Measurements from ENCODE around the gene ALDH1A2.
"Not testable (repeated sequence)": the region's sequence is repeated elsewhere in the genome, so short reads cannot be mapped to it uniquely, and the experiment has no call there.

The ALDH1A2 gene

DNA sequence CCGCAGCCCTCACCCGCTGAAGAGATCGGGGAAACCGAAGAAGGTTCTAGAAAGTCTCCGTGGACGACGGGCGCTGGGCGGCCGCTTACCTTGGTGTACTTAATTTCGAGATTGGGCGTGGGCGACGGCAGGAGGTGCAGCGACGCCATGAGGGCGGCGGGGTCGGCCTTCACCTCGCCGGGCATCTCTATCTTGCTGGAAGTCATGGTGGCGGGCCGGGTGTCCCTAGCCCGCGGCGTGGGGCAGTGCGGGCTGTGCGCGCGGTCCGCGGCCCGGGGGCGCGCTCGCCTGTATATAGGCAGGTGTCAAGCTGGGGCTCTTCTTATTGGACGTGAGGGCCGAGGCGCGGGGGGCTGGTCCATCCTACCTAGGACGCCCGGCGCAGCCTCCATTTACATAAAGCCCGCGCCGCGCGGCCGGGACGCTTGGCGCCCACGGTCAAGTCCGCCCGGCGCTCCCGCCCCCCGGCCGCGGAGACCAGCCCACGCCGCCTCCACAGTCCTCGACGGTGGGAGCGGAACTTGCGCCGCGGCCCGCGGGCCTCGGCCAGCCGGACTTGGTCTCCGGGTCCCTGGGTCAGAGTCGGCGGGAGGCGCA, at the start of gene ALDH1A2:
Gene ALDH1A2 (minus strand): TSS at position 267 of the 597 bp plus-strand sequence. CDS start 61 bp downstream, at position 206.
- Histone ChIP-seq H3K27me3 (ENCODE audit: low read depth, low read length) (peaks cover 14% of the 10 kb centered on the region), H3K9ac (ENCODE audit: low read length) (no peak within 1 kb of the TSS), H4K20me1 (ENCODE audit: insufficient read depth, low read length) (no peaks in the 10 kb centered on the region), H3K27ac (ENCODE audit: low read length) (no peak within 1 kb of the TSS), H3K4me2 (ENCODE audit: low read length) (no peak within 1 kb of the TSS), H3K4me3 (ENCODE audit: low read length) (no peak within 1 kb of the TSS), H3K79me2 (ENCODE audit: low read length) (no peaks in the 10 kb centered on the region), H3K36me3 (replicated peaks; ENCODE audit: low read depth, low read length) (no peaks in the 10 kb centered on the region), H3K9me3 (ENCODE audit: insufficient read depth, low read length) (no peaks in the 10 kb centered on the region), H2AFZ (ENCODE audit: low read depth, low read length) (no peak within 1 kb of the TSS), H3K4me1 (ENCODE audit: low read length) (no peaks in the 10 kb centered on the region)
- TF ChIP-seq EZH2phosphoT487 (IDR thresholded peaks at IDR 0.05; ENCODE audit: low read depth): no peak
- TF ChIP-seq, protein P1, sequence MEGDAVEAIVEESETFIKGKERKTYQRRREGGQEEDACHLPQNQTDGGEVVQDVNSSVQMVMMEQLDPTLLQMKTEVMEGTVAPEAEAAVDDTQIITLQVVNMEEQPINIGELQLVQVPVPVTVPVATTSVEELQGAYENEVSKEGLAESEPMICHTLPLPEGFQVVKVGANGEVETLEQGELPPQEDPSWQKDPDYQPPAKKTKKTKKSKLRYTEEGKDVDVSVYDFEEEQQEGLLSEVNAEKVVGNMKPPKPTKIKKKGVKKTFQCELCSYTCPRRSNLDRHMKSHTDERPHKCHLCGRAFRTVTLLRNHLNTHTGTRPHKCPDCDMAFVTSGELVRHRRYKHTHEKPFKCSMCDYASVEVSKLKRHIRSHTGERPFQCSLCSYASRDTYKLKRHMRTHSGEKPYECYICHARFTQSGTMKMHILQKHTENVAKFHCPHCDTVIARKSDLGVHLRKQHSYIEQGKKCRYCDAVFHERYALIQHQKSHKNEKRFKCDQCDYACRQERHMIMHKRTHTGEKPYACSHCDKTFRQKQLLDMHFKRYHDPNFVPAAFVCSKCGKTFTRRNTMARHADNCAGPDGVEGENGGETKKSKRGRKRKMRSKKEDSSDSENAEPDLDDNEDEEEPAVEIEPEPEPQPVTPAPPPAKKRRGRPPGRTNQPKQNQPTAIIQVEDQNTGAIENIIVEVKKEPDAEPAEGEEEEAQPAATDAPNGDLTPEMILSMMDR (IDR thresholded peaks at IDR 0.05; ENCODE audit: low read depth, low read length): no peak

DNA sequence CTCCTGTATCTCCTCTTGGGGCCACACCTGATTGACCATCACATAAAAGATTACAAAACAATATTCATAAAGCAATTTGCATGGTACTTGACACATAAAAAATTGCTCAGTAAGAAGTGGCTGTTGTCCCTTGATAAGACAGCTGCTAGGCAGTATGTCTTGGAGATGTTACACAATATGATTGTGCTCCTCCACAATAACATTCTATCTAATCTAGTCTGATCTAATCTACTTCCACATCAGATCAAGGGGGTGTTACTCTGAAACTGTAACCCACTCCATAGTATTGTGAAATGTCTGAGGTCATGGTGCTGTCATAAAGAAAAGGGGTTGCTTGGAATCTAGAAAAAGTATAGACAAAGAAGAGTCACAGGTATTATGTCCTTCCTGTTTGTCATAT, 49.3 kb upstream of the ALDH1A2 start:
- Histone ChIP-seq H3K9me3 (ENCODE audit: insufficient read depth, low read length) (no peaks in the 10 kb centered on the region), H3K27ac (ENCODE audit: low read length) (no peak overlapping the region), H3K4me1 (ENCODE audit: low read length) (no peaks in the 10 kb centered on the region), H4K20me1 (ENCODE audit: insufficient read depth, low read length) (no peaks in the 10 kb centered on the region), H3K4me3 (ENCODE audit: low read length) (no peak overlapping the region), H3K4me2 (ENCODE audit: low read length) (no peak overlapping the region), H3K36me3 (replicated peaks; ENCODE audit: low read depth, low read length) (no peaks in the 10 kb centered on the region), H3K27me3 (ENCODE audit: low read depth, low read length) (peaks cover 4% of the 10 kb centered on the region), H2AFZ (ENCODE audit: low read depth, low read length) (no peak overlapping the region), H3K79me2 (ENCODE audit: low read length) (no peaks in the 10 kb centered on the region), H3K9ac (ENCODE audit: low read length) (no peak overlapping the region)
- TF ChIP-seq EZH2phosphoT487 (IDR thresholded peaks at IDR 0.05; ENCODE audit: low read depth): no peak
- TF ChIP-seq, protein P1 (IDR thresholded peaks at IDR 0.05; ENCODE audit: low read depth, low read length): no peak

DNA sequence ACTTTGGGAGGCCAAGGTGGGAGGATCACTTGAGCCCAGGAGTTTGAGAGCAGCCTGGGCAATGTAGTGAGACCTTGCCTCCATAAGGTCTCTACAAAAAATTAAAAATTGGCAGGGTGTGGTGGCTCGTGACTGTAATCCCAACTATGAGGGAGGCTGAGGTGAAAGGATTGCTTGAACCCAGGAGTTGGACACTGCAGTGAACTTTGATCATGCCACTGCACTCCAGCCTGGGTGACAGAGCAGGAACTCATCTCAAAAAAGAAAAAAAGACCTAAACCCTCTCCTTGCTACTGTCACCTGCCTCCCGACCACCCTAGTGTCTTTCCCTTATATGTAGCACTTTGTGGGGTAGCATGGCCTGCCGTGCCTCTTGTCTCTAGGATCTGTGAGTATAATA, 48.9 kb upstream of the ALDH1A2 start:
- no peaks in the 10 kb centered on the region for H3K4me1 ChIP-seq (ENCODE audit: low read length)
- no peak overlapping the region for H2AFZ ChIP-seq (ENCODE audit: low read depth, low read length)
- no peaks in the 10 kb centered on the region for H3K9me3 ChIP-seq (ENCODE audit: insufficient read depth, low read length)
- H3K27me3 ChIP-seq (ENCODE audit: low read depth, low read length): peaks cover 9% of the 10 kb centered on the region
- H3K36me3 ChIP-seq (replicated peaks; ENCODE audit: low read depth, low read length): no peaks in the 10 kb centered on the region
- no peaks in the 10 kb centered on the region for H3K79me2 ChIP-seq (ENCODE audit: low read length)
- no peaks in the 10 kb centered on the region for H4K20me1 ChIP-seq (ENCODE audit: insufficient read depth, low read length)
- H3K9ac ChIP-seq (ENCODE audit: low read length): no peak overlapping the region
- TF ChIP-seq, protein P1 (IDR thresholded peaks at IDR 0.05; ENCODE audit: low read depth, low read length): no peak
- TF ChIP-seq EZH2phosphoT487 (IDR thresholded peaks at IDR 0.05; ENCODE audit: low read depth): no peak
- H3K4me3 ChIP-seq (ENCODE audit: low read length): no peak overlapping the region
- no peak overlapping the region for H3K27ac ChIP-seq (ENCODE audit: low read length)
- H3K4me2 ChIP-seq (ENCODE audit: low read length): no peak overlapping the region

DNA sequence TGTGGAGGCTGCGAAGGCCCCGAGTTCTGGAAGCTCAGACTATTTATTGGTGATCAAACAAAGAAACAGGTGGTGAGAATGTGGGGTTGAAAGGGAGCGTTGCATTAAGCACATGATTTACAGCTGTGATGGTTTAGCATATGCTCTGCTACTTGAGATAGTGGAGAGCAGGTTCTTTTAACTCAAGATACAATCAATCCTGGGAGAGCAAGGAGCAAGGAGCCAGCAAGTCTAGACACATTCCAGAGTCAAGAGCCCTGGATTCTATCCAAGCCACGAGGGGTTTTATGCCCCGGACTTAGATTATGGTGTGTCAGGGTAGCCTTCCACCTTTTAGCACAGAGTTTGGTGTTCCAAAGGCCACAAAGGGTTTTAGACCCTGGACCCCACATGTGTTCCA, 47.8 kb upstream of the ALDH1A2 start:
- peaks cover 19% of the 10 kb centered on the region for H3K27me3 ChIP-seq (ENCODE audit: low read depth, low read length)
- H3K27ac ChIP-seq (ENCODE audit: low read length); H3K4me3 ChIP-seq (ENCODE audit: low read length); H4K20me1 ChIP-seq (ENCODE audit: insufficient read depth, low read length); H3K36me3 ChIP-seq (replicated peaks; ENCODE audit: low read depth, low read length); H2AFZ ChIP-seq (ENCODE audit: low read depth, low read length); H3K79me2 ChIP-seq (ENCODE audit: low read length); H3K4me1 ChIP-seq (ENCODE audit: low read length); H3K4me2 ChIP-seq (ENCODE audit: low read length); H3K9me3 ChIP-seq (ENCODE audit: insufficient read depth, low read length); H3K9ac ChIP-seq (ENCODE audit: low read length): not testable (repeated sequence)

Measured in OCI-LY3 (cell line).